Gastrocnemius medialis (tissue), 4 donors: ENCODE measurements around the gene ZSCAN10. TPM values are rescaled to one million over a fixed set of nuclear protein-coding genes. Genes with fewer than 3 reads are reported as not detected.
"Not testable (repeated sequence)": the region's sequence is repeated elsewhere in the genome, so short reads cannot be mapped to it uniquely, and the experiment has no call there.

Source experiments
- ATAC-seq, 2 donors: fragments of 150-250 bp; one replicate each; pipeline ENCODE4 v1.9.1; 2016
- DNase-seq, 2 donors: peaks; one replicate each; pipeline ENCODE4 v3.0.0-alpha.2; 2019
- H3K27ac ChIP-seq, 4 donors: fragments of 200-600 bp; sonication (generic); 1 replicate in 1 of 4; 2 replicates in 3 of 4; pipeline ENCODE4 v1.5.1; 2016 to 2018; ENCODE audit warnings: mild to moderate bottlenecking in 2 of 4, moderate library complexity in 1 of 4
- H3K27me3 ChIP-seq, 3 donors: fragments of 200-600 bp; sonication (generic) in 2 of 3; 1 replicate in 1 of 3; 2 replicates in 2 of 3; pipeline versions ENCODE4 v1.5.1 to v1.6.0; 2016 to 2019; ENCODE audit warnings: mild to moderate bottlenecking in 1 of 3, moderate library complexity in 1 of 3
- H3K36me3 ChIP-seq, 2 donors: fragments of 200-600 bp; sonication (generic) in 1 of 2; one replicate each; pipeline ENCODE4 v1.5.1; 2017 to 2018
- H3K4me1 ChIP-seq, 2 donors: fragments of 200-600 bp; sonication (generic) in 1 of 2; one replicate each; pipeline ENCODE4 v1.5.1; 2016 to 2017; ENCODE audit warnings: mild to moderate bottlenecking in 2 of 2
- H3K4me3 ChIP-seq, 4 donors: fragments of 200-600 bp; sonication (generic) in 3 of 4; 1 replicate in 1 of 4; 2 replicates in 3 of 4; pipeline ENCODE4 v1.5.1; 2016 to 2019; ENCODE audit warnings: mild to moderate bottlenecking in 2 of 4
- H3K9me3 ChIP-seq, 3 donors: fragments of 200-600 bp; sonication (generic) in 2 of 3; 1 replicate in 1 of 3; 2 replicates in 2 of 3; pipeline ENCODE4 v1.5.1; 2016 to 2019
- CTCF ChIP-seq, 5 experiments: fragments of 450-650 bp in 3 of 5; fragments of 200-600 bp in 2 of 5; sonication (generic) in 2 of 5; IDR thresholded peaks in 4 of 5; conservative IDR thresholded peaks in 1 of 5; 1 replicate in 4 of 5; 2 replicates in 1 of 5; pipeline ENCODE4 v1.5.1; 2016 to 2019; ENCODE audit warnings: antibody characterized with exemption in 5 of 5, mild to moderate bottlenecking in 3 of 5, moderate library complexity in 3 of 5
- POLR2A ChIP-seq, 2 donors: fragments of 450-650 bp; IDR thresholded peaks; one replicate each; pipeline ENCODE4 v1.6.1; 2017; ENCODE audit warnings: antibody characterized with exemption in 2 of 2, mild to moderate bottlenecking in 2 of 2, moderate library complexity in 2 of 2
- in situ Hi-C, 4 donors: fragments of 200-750 bp; cut with MboI; loops; one replicate each; pipeline versions ENCODE4 v1.15.0 to v1.8.0; 2017; ENCODE audit warnings: low sequenced_read_pairs in 4 of 4
- intact Hi-C: fragments of 100-400 bp; cut with DNase I; formaldehyde crosslinking; loops from one replicate; pipeline ENCODE4 v1.15.1; 2023; ENCODE audit warnings: low total_unique reads
- total RNA-seq, 4 donors: library from RNA; depleted of rRNA; stranded (reverse); fragments of >200 nt; gene quantifications; one replicate each; pipeline versions ENCODE4 v1.1.0 to v1.2.3, GENCODE V29; 2016

The ZSCAN10 gene
- total RNA-seq, 4 donors from 2014 or later: not detected

- Histone ChIP-seq H3K27ac (no peak overlapping the region), H3K9me3 (no peaks in the 10 kb centered on the region), H3K4me1 (peaks cover 8 to 19% of the 10 kb centered on the region in 2 donors), H3K27me3 (peaks cover under 1 to 4% (median 3%) of the 10 kb centered on the region in 3 donors), H3K4me3 (no peak overlapping the region), H3K36me3 (no peaks in the 10 kb centered on the region)
- in situ Hi-C loops: no loop called here
- no peak for ATAC-seq
- no peak for TF ChIP-seq CTCF (IDR thresholded peaks at IDR 0.05 in 4 of 5, conservative IDR thresholded peaks at IDR 0.05 in 1 of 5)
- intact Hi-C loops: no loop called here
- DNase-seq: no peak
Measured at GRCh38 chr16:3054965-3055733, 43.9 kb downstream of the ZSCAN10 start.

GRCh38 chr16:3053330-3053710, 45.8 kb downstream of the ZSCAN10 start:
- H3K4me1 ChIP-seq, ATAC-seq, H3K36me3 ChIP-seq, DNase-seq, H3K4me3 ChIP-seq, H3K9me3 ChIP-seq, H3K27ac ChIP-seq, intact Hi-C loops, in situ Hi-C loops: not testable (repeated sequence)
- peaks cover 14 to 22% (median 16%) of the 10 kb centered on the region in 3 donors for H3K27me3 ChIP-seq

- in situ Hi-C loops, H3K4me1 ChIP-seq, H3K4me3 ChIP-seq, DNase-seq, intact Hi-C loops, H3K27ac ChIP-seq, ATAC-seq, H3K9me3 ChIP-seq, H3K36me3 ChIP-seq: not testable (repeated sequence)
- H3K27me3 ChIP-seq: peaks cover 19 to 22% (median 22%) of the 10 kb centered on the region in 3 donors
Measured at GRCh38 chr16:3052571-3053329, 46.3 kb downstream of the ZSCAN10 start.

GRCh38 chr16:3051494-3051893, 47.6 kb downstream of the ZSCAN10 start:
- Histone ChIP-seq H3K27ac (no peak overlapping the region), H3K4me1 (peaks cover 0 to 1% of the 10 kb centered on the region in 2 donors), H3K9me3 (no peaks in the 10 kb centered on the region), H3K27me3 (peaks cover 31 to 34% (median 33%) of the 10 kb centered on the region in 3 donors), H3K4me3 (no peak overlapping the region), H3K36me3 (no peaks in the 10 kb centered on the region)
- TF ChIP-seq POLR2A (IDR thresholded peaks at IDR 0.05): no peak
- TF ChIP-seq CTCF (IDR thresholded peaks at IDR 0.05 in 4 of 5, conservative IDR thresholded peaks at IDR 0.05 in 1 of 5): no peak
- DNase-seq: no peak
- intact Hi-C loops (no loop called here), in situ Hi-C loops (no loop called here)
- ATAC-seq: no peak

- TF ChIP-seq POLR2A (IDR thresholded peaks at IDR 0.05) (no peak), CTCF (IDR thresholded peaks at IDR 0.05 in 4 of 5, conservative IDR thresholded peaks at IDR 0.05 in 1 of 5) (no peak)
- H3K27me3 ChIP-seq: peaks cover 36 to 38% (median 36%) of the 10 kb centered on the region in 3 donors
Measured at GRCh38 chr16:3051009-3051408, 48.1 kb downstream of the ZSCAN10 start.

More at GRCh38 chr16:3051009-3051408, 48.1 kb downstream of the ZSCAN10 start:
- no peaks in the 10 kb centered on the region for H3K36me3 ChIP-seq
- DNase-seq: no peak
- H3K27ac ChIP-seq: no peak overlapping the region
- no peaks in the 10 kb centered on the region for H3K9me3 ChIP-seq
- in situ Hi-C loops (no loop called here), intact Hi-C loops (no loop called here)
- no peak overlapping the region for H3K4me3 ChIP-seq
- no peak for ATAC-seq
- H3K4me1 ChIP-seq: peaks cover 0 to 6% of the 10 kb centered on the region in 2 donors
